ENCODE measurements around the gene CRYGC.

Gene CRYGC

DNA sequence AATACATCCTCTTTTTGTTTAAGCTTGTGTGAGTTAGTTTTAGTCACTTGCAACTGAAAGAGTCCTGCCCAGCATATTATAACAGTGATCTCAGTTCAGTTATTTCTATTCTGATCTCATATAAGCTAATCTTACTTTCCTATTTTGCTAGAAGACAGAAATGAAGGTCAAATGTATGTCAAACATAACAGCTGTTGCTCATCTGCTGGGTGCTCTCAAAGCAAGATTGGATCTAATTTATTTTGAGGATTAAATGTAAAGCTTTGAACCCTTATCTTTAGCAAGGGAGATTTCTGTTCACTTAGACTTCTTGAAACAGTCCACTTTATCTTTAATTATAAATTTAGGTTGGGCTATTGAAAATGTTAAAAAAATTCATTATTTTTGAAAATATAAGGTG is 36.5 kb downstream of the CRYGC start:
- DNase-seq (ENCODE audit: low read depth) = no peak

DNA sequence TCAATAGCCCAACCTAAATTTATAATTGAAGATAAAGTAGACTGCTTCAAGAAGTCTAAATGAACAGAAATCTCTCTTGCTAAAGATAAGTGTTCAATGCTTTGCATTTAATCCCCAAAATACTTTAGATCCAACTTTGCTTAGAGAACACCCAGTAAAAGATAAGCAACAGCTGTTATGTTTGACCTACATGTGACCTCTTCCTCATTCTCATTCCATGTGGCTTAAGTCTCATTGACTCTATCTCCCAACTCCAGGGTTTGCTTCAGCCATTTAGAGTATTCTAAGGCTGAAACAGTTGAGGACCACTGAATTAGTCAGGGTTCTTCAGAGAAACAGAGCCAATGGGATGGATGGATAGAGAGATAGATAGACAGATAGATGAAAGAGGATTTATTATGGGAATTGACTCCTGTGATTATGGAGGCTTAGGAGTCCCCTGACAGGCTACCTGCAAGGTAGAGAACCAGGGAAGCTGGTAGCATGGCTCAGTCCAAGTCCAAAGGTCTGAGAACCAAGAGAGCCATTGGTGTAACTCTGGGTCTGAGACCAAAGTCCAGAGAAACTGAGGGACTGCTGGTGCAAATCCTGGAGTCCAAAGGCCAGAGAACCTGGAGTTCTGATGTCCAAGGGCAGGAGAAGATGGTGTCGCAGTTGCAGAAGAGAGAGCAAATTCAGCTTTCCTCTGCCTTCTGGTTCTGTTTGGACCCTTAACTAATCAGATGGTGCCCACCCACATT is 37.4 kb downstream of the CRYGC start:
- DNase-seq (ENCODE audit: low read depth) = no peak

DNA sequence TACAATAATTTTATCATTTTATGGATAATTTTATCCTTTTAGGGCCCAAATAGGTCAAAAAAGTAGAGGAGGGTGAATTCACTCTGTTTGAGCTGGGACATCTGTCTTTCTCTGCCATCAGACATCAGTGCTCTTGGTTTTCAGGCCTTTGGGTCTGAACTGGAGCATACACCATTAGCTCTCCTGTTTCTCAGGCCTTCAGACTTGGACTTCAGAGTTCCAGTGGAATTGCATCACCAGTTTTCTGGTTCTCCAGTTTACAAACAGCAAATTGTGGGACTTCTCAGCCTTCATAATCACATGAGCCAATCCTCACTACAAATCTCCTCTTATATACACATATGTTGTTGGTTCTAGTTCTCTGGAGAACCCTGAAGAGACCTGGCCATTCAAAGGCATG is 39.2 kb downstream of the CRYGC start:
- DNase-seq (ENCODE audit: low read depth) = no peak

DNA sequence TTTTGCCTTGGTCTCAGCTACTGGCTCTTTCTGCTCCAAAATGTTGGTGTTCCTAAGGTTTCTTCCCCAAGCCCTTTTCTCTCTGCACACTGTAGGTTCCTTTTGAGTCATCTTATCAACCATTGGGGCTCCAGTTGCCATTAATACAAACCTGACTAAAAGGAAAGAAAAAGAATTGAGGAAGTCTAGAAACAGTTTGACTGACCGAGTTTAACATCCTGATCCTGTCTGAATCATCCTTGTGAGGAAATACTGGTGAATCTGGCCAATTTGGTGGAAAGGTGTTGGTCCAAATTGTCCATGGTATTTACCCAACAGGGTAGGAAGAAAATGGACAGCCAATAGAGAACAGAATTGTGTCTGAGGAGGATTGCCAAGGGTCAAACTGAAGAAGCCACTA is 43.6 kb downstream of the CRYGC start:
- DNase-seq (ENCODE audit: low read depth) = no peak

DNA sequence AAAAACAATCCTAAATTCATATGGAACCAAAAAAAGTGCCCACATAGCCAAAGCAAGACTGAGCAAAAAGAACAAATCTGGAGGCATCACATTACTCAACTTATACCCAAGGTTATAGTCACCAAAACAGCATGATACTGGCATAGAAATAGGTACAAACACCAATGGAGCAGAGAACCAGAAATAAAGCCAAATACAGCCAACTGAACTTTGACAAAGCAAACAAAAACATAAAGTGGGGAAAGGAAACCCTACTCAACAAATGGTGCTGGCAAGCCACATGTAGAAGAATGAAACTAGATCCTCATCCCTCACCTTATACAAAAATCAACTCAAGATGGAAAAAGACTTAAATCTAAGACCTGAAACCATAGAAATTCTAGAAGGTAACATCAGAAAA is 45.8 kb downstream of the CRYGC start:
- DNase-seq (ENCODE audit: low read depth) = no peak
